GM18498 (cell line): ENCODE measurements around the gene ERAP2.
"Not testable (repeated sequence)": the region's sequence is repeated elsewhere in the genome, so short reads cannot be mapped to it uniquely, and the experiment has no call there.

Experiments used
- ATAC-seq: cut with Tn5 transposase; IDR thresholded peaks from one replicate; pipeline ENCODE4 v1.9.1; 2021; ENCODE audit warnings: mild to moderate bottlenecking, moderate library complexity; ENCODE audit not compliant: unreplicated experiment

ERAP2 gene

GRCh38 chr5:96931037-96931436 is 54.7 kb downstream of the ERAP2 start:
- ATAC-seq = not testable (repeated sequence)

GRCh38 chr5:96931605-96932004 is 55.3 kb downstream of the ERAP2 start:
- ATAC-seq = no peak

DNA sequence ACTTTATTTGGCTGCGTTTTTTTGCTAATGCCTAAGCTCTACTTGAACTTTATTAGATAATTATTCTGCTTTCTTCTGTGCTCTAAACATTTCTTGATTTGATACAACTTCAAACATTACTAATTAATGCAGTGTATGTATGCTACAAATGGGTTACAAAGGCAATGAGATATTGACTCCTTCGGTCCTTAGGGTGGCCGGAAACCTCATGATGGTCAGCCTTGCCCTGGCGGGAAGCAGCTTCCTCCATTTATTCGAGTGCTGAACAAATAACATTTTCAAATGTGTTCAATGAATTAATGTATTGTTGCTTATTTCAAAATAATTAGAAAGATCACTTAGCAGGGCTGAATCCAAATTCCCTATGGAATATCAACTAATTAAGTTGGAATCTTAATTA is 55.7 kb downstream of the ERAP2 start:
- no peak for ATAC-seq

DNA sequence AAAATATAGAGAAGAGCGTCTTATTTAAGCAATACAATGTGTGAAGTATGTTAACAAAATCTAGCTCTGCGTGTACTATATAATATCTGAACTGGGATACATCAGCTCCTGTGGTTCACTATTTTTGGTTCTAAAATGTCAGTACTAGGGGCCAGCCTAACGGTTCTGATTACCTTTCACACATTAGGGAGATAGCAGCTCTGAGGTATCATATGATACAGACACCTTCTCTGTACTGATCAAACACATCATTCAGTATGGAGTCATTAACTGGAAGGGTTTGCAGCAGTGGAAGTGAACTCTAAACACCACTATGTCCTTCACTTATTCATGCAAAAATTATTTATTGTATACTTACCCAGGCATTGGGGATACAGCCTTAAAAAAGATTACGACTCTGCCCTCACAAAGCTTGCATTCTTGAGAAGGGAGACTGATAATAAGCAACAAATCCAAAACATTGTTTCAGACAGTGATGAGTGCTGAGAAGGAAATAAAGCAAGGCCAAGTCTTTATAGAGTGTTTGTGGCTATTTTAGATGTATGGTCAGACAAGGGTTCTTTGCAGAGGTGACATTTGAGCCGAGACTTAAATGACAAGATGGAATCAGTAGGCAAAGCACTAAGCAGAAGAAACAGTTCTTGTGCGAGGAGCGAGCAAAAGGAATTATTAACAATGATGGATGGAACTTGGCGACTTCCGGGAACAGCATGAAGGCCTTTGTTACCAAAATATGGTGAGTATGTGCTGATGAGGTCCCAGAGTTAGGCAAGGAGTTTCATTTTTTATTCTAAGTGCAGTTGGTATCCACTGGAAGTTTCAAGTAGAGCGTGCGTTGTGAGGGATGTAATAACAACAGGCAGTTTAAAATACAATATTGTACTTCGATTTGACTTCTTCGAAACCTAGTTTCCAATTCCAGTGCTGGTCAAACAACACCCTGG is 57.7 kb downstream of the ERAP2 start:
- ATAC-seq = no peak

- peak; percentile 68 for ATAC-seq
These were observed 58.6 kb downstream of the ERAP2 start for GRCh38 chr5:96934708-96935558.

DNA sequence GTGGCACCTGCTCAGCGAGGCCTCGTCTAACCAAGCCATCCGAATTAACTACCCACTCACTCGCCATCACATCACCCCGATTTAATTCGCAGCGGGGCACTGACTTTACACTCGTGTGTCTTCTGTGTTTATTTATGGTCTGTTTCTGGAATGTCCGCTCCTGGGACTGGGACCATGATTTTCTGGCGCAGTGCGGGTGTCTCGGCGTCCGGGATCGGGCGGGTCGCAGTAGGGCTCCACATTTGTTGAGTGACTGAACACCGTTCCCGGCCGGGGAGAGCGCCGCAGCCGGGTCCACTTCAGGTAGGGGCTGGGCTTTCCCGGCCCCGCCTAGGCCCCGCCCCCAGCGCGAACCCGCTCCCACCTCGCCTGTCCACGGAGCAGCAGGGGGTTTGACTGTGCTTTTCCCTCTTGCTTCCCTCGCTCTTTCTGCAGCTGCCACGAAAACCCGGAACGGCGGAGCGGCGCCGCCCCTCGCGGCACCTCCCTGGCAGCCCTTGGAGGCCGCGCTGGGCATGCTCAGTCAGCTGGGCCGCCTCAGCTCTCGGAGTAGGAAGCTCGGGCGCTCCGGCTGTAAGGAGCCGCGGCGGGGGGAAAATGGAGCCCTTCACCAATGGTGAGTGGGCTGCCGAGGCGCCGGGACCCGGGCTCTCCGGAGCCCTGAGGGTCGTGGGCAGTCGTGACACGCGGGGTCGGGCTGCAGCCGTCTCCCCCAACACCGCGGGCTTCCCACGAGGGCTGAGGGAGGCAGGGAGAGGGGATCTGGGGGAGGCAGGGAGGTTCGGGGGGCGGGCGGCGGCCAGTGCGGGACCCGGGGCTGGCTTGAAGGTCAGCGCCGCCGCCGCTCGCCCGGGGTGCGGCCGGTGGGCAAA is 59.5 kb downstream of the ERAP2 start, which contains the start of gene LNPEP:
TSS of gene LNPEP (plus strand) at position 522 of the 872 bp plus-strand sequence. CDS start at position 598, 76 bp downstream.
- peak; percentile 53 for ATAC-seq

GRCh38 chr5:96936431-96937320 is 60.4 kb downstream of the ERAP2 start:
- ATAC-seq = peak; percentile 27

DNA sequence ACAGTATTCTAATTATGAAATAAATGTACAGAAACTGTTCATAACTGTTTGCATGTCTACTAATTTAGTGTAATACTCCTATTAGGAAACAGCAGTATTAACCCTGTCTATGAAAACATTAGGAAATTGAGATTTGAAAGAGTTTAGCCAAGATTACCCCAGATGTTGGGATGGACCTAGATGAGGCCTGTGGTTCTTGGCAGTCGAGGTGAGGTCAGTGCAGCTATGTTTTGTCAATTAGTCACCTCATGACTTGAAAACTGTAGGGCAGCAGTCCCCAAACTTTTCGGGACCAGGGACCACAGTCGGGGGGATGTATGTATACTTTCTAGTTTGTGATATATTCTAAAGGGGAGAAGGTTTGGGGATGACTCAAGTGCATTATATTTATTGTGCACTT is 64.3 kb downstream of the ERAP2 start:
- no peak for ATAC-seq

DNA sequence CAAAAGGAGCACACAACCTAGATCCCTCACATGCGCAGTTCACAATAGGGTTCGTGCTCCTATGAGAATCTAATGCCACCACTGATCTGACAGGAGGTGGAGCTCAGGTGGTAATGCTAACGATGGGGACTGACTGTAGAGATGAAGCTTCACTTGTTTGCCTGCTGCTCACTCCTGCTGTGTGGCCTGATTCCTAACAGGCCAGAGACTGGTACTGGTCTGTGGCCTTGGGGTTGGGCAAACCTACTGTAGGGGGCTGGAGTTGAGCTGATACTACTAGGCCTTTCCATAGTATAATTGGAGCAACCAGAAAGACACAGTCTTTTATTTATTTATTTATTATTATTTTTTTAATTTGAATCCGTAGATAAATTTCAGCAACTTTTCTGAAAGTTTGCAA is 64.8 kb downstream of the ERAP2 start:
- ATAC-seq = no peak

DNA sequence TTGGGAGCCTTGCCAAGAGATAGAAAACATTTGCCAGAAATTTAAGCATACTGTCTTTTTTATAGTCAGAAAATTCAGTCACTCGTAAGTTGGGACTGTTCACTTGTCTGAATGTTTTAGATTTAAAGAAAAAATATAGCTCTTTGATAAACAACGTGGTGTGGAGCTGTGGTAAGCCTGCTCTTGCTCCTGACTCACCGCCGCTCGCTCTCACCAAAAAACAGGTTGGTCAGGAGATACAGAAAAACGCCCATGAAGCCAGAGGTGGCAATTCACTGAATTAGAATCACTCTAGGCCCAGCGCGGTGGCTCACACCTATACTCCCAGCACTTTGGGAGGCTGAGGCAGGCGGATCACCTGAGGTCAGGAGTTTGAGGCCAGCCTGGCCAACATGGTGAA is 65.8 kb downstream of the ERAP2 start:
- ATAC-seq = no peak

- ATAC-seq = no peak
These were observed 66.6 kb downstream of the ERAP2 start for GRCh38 chr5:96942911-96943310.

DNA sequence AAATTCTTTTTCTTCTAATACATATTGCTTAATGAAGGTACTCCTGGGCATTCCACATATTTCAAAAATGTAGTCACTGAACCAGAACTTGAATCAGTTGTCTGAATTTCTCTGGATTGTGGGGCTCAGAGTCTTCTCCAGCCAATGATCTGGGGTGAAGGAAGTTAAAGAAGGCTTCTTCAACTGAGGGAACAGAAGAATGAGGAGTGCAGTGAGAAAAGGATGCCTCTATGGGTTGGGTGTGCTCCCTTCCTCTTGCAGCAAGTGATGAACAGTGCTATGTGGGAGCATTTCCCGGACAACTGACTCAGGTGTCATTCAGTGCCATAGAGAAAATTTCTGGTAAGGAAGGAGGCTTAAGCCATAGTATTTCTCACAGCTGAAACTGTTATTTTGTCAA is 67.5 kb downstream of the ERAP2 start:
- no peak for ATAC-seq

DNA sequence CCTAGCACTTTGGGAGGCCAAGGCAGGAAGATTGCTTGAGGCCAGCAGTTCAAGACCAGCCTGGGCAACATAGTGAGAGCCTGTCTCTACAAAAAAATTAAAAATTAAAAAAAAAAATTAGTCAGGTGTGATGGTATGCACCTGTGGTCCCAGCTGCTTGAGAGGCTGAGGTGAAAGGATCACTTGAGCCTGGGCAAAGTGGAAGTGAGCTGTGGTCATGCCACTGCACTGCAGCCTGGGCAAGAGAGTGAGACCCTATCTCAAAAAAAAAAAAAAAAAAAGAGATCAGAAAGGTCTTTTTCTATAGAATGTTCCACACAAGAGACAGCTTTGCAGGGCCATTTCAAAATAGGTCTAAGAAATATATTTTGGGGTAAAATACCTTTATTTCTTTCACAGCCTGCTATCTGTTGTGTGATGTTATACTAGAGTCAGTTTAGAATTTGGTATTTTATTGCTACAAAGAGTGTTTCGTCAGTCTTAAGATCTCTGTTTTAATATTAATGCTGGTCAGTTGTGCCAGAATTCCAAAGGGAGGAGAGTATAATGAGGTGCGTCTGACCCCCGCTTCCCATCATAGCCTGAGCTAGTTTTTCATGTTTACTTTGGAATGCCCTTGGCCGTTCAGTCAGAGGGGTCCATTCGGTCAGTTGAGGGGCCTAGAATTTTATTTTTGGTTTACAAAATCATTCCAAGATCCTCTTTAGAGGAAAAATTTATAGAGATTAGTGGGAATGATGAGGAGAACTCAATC is 69.0 kb downstream of the ERAP2 start:
- ATAC-seq = no peak

GRCh38 chr5:96946381-96946780 is 70.1 kb downstream of the ERAP2 start:
- ATAC-seq = no peak

DNA sequence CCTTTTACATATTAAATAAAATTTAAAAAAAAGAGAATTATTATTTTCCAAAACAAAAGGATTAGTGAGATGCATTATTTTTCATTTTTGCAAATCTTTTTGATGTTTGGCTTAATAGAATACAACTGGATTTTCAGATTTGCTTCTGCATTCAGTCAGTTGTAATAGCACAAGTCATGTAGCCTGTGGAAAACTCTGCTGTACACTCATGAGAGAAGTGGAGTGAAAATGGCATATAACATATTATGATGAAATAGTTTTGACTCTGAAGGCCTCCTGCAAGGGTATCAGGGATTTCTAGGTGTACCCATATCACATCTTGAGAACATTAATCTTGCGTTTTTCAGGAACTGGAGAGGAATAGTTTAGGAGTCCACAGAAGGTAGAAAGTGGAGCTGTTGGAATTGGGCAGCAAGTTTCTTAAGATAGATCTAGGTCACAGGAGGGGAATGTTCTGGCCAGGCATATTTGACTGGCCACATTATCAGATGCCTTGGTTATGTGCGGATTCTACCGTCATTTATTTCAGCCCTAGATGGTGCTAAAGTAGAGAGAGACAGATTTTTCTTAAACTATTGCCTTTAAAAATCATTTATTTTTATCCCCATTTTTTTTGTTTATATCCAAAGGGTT is 75.9 kb downstream of the ERAP2 start:
- ATAC-seq = no peak

DNA sequence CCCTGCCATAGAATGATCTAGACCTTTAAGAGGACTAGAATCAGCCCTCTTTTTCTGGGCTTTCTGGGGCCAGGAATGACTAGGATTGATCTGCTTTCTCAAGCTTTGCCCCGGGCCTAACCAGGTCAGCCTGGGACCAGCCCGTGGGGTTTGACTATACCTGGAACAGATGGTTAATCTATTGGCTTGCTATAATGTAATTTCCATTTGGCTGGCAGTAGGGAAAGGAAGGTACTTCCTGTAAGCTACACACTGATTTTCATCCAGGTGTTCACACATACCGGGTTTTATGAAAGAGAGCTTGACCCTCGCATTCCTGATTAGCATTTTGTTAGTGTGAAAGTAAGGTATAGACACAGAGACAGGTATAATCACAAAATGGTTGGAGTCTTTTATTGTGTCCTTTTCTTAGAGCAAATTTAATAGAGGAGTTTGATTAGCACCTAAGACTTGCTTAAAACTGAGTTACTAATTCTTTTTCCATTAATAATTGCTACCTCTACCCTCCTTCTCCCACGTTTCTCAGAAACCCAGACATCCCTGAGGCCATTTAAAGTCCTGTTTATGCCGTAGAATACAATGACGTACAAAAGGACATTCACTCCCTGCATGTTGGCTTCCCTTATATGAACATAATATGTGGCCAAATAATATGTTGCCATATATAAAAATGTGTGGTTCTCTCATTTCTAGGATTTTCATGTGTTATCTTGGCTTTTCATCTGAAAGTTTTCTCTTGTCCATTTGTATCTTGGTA is 76.9 kb downstream of the ERAP2 start:
- ATAC-seq = no peak

- peak; percentile 57 for ATAC-seq
These were observed 81.2 kb downstream of the ERAP2 start for GRCh38 chr5:96957254-96958049.
